Transverse colon (tissue), 4 donors: Measurements from ENCODE around the gene TVP23C.

Experiments used
- POLR2A ChIP-seq: fragments of 450-650 bp; IDR thresholded peaks from one replicate; pipeline ENCODE4 v1.6.1; 2016; ENCODE audit warnings: antibody characterized with exemption, mild to moderate bottlenecking, moderate library complexity
- POLR2AphosphoS5 ChIP-seq, 3 donors: sonication (generic); formaldehyde crosslinking; IDR thresholded peaks; one replicate each; pipeline ENCODE4 v1.6.1; 2016; ENCODE audit warnings: antibody characterized with exemption in 3 of 3
- TF ChIP-seq, protein P1 (sequence below), 5 experiments: fragments of 200-600 bp in 3 of 5; fragments of 450-650 bp in 2 of 5; sonication (generic) in 3 of 5; IDR thresholded peaks; 1 replicate in 2 of 5; 2 replicates in 3 of 5; pipeline ENCODE4 v1.5.1; 2016 to 2017; ENCODE audit warnings: antibody characterized with exemption in 5 of 5, inconsistent platforms in 3 of 5, mild to moderate bottlenecking in 2 of 5, moderate library complexity in 1 of 5

DNA sequence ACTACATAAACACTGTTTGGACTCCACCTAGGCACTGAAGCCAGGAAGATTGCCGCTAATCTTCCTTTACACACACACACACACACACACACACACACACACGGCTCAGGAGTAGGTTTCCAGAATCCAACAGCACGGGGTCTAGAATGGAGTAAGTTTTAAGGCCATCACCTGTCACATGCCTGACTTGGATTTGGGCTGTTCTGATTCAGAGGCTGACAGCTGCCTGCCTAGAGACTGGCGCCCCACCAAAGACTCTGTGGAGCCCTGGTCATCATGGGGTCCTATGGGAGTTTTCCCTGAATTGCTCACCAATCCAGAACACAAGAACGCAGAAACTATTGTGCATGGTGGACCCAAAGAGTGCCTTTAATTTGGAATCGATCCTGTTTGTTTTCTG, 106.8 kb downstream of the TVP23C start:
- TF ChIP-seq, protein P1, sequence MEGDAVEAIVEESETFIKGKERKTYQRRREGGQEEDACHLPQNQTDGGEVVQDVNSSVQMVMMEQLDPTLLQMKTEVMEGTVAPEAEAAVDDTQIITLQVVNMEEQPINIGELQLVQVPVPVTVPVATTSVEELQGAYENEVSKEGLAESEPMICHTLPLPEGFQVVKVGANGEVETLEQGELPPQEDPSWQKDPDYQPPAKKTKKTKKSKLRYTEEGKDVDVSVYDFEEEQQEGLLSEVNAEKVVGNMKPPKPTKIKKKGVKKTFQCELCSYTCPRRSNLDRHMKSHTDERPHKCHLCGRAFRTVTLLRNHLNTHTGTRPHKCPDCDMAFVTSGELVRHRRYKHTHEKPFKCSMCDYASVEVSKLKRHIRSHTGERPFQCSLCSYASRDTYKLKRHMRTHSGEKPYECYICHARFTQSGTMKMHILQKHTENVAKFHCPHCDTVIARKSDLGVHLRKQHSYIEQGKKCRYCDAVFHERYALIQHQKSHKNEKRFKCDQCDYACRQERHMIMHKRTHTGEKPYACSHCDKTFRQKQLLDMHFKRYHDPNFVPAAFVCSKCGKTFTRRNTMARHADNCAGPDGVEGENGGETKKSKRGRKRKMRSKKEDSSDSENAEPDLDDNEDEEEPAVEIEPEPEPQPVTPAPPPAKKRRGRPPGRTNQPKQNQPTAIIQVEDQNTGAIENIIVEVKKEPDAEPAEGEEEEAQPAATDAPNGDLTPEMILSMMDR (IDR thresholded peaks at IDR 0.05): no peak
- TF ChIP-seq POLR2A: no peak
- no peak for TF ChIP-seq POLR2AphosphoS5 (IDR thresholded peaks at IDR 0.05)
